ENCODE measurements around the gene NUP188.

NUP188 gene

GRCh38 chr9:128921881-128922763 is 25.4 kb upstream of the NUP188 start:
- H3K27me3 ChIP-seq (ENCODE audit: insufficient read depth, low read length), result no peaks in the 10 kb centered on the region
- H3K4me3 ChIP-seq (ENCODE audit: low read length), result no peak overlapping the region
- H2AFZ ChIP-seq (ENCODE audit: low read depth, low read length), result no peak overlapping the region
- no peaks in the 10 kb centered on the region for H3K4me1 ChIP-seq (ENCODE audit: insufficient read depth, low read length)
- peaks cover 15% of the 10 kb centered on the region for H3K36me3 ChIP-seq (ENCODE audit: insufficient read depth, low read length)
- no peaks in the 10 kb centered on the region for H3K9me3 ChIP-seq (ENCODE audit: low read length)

- Histone ChIP-seq H2AFZ (ENCODE audit: low read depth, low read length) (no peak overlapping the region), H3K9me3 (ENCODE audit: low read length) (no peaks in the 10 kb centered on the region)
These were observed 24.0 kb upstream of the NUP188 start for GRCh38 chr9:128923493-128923883.

GRCh38 chr9:128927731-128928411 is 19.6 kb upstream of the NUP188 start:
- no peaks in the 10 kb centered on the region for H3K27me3 ChIP-seq (ENCODE audit: insufficient read depth, low read length)
- H3K36me3 ChIP-seq (ENCODE audit: insufficient read depth, low read length), result no peaks in the 10 kb centered on the region
- no peaks in the 10 kb centered on the region for H3K9me3 ChIP-seq (ENCODE audit: low read length)
- H3K4me3 ChIP-seq (ENCODE audit: low read length), result no peak overlapping the region
- H3K4me1 ChIP-seq (ENCODE audit: insufficient read depth, low read length), result no peaks in the 10 kb centered on the region
- H2AFZ ChIP-seq (ENCODE audit: low read depth, low read length), result peak overlapping the region; percentile 33

More at GRCh38 chr9:128923493-128923883, 24.0 kb upstream of the NUP188 start:
- Histone ChIP-seq H3K4me1 (ENCODE audit: insufficient read depth, low read length) (no peaks in the 10 kb centered on the region), H3K36me3 (ENCODE audit: insufficient read depth, low read length) (peaks cover 4% of the 10 kb centered on the region), H3K4me3 (ENCODE audit: low read length) (no peak overlapping the region), H3K27me3 (ENCODE audit: insufficient read depth, low read length) (no peaks in the 10 kb centered on the region)

DNA sequence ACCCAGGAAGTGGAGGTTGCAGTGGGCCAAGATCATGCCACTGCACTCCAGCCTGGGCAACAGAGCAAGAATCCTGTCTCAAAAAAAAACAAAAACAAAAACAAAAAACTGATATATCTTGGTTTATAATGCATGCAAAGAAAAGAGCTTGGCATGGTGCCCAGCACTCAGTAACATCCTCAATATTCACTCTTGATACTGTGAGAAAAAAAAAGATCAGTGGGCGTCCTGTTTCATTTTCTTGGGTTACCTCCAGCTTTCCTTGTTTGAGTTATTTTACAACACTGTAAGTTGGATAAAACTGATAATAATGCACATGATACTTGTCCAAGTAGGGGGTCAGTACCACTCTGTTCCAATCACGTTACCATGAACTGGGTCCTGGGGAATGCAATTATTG is 18.9 kb upstream of the NUP188 start:
- no peaks in the 10 kb centered on the region for H3K27me3 ChIP-seq (ENCODE audit: insufficient read depth, low read length)
- H3K36me3 ChIP-seq (ENCODE audit: insufficient read depth, low read length), result no peaks in the 10 kb centered on the region
- H3K9me3 ChIP-seq (ENCODE audit: low read length), result no peaks in the 10 kb centered on the region
- H3K4me3 ChIP-seq (ENCODE audit: low read length), result no peak overlapping the region
- H2AFZ ChIP-seq (ENCODE audit: low read depth, low read length), result peak overlapping the region; percentile 33
- no peaks in the 10 kb centered on the region for H3K4me1 ChIP-seq (ENCODE audit: insufficient read depth, low read length)

DNA sequence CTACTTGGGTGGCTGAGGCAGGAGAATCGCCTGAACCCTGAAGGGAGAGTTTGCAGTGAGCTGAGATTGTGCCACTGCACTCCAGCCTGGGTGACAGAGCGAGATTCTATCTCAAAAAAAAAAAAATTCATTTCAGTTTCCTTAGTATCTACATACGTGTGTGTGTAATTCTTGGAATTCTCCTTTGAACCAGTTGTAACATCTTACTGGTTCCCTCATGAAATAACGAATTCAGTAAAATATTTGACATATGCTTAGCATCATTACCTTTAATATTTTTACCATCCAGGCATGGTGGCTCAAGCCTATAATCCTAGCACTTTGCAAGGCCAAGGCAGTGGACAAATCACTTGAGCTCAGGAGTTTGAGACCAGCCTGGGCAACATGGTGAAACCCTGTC is 17.9 kb upstream of the NUP188 start:
- Histone ChIP-seq H3K36me3 (ENCODE audit: insufficient read depth, low read length) (no peaks in the 10 kb centered on the region), H3K9me3 (ENCODE audit: low read length) (no peaks in the 10 kb centered on the region), H2AFZ (ENCODE audit: low read depth, low read length) (no peak overlapping the region), H3K4me1 (ENCODE audit: insufficient read depth, low read length) (no peaks in the 10 kb centered on the region), H3K4me3 (ENCODE audit: low read length) (no peak overlapping the region), H3K27me3 (ENCODE audit: insufficient read depth, low read length) (no peaks in the 10 kb centered on the region)

GRCh38 chr9:128933731-128934130 is 13.8 kb upstream of the NUP188 start:
- H3K4me3 ChIP-seq (ENCODE audit: low read length), result no peak overlapping the region

GRCh38 chr9:128936171-128936865 is 11.2 kb upstream of the NUP188 start:
- Histone ChIP-seq H3K36me3 (ENCODE audit: insufficient read depth, low read length) (no peaks in the 10 kb centered on the region), H3K27me3 (ENCODE audit: insufficient read depth, low read length) (no peaks in the 10 kb centered on the region), H2AFZ (ENCODE audit: low read depth, low read length) (no peak overlapping the region), H3K9me3 (ENCODE audit: low read length) (no peaks in the 10 kb centered on the region), H3K4me1 (ENCODE audit: insufficient read depth, low read length) (no peaks in the 10 kb centered on the region), H3K4me3 (ENCODE audit: low read length) (no peak overlapping the region)

More at GRCh38 chr9:128933731-128934130, 13.8 kb upstream of the NUP188 start:
- H3K27me3 ChIP-seq (ENCODE audit: insufficient read depth, low read length), result no peaks in the 10 kb centered on the region
- no peak overlapping the region for H2AFZ ChIP-seq (ENCODE audit: low read depth, low read length)
- no peaks in the 10 kb centered on the region for H3K36me3 ChIP-seq (ENCODE audit: insufficient read depth, low read length)
- no peaks in the 10 kb centered on the region for H3K4me1 ChIP-seq (ENCODE audit: insufficient read depth, low read length)
- no peaks in the 10 kb centered on the region for H3K9me3 ChIP-seq (ENCODE audit: low read length)

GRCh38 chr9:128937310-128938165 is 10.0 kb upstream of the NUP188 start:
- no peaks in the 10 kb centered on the region for H3K27me3 ChIP-seq (ENCODE audit: insufficient read depth, low read length)
- no peaks in the 10 kb centered on the region for H3K36me3 ChIP-seq (ENCODE audit: insufficient read depth, low read length)
- H3K4me3 ChIP-seq (ENCODE audit: low read length), result no peak overlapping the region
- H3K4me1 ChIP-seq (ENCODE audit: insufficient read depth, low read length), result no peaks in the 10 kb centered on the region
- no peaks in the 10 kb centered on the region for H3K9me3 ChIP-seq (ENCODE audit: low read length)
- H2AFZ ChIP-seq (ENCODE audit: low read depth, low read length), result no peak overlapping the region

- H3K36me3 ChIP-seq (ENCODE audit: insufficient read depth, low read length), result peaks cover 2% of the 10 kb centered on the region
- H2AFZ ChIP-seq (ENCODE audit: low read depth, low read length), result no peak overlapping the region
- H3K4me1 ChIP-seq (ENCODE audit: insufficient read depth, low read length), result no peaks in the 10 kb centered on the region
- H3K27me3 ChIP-seq (ENCODE audit: insufficient read depth, low read length), result no peaks in the 10 kb centered on the region
- H3K9me3 ChIP-seq (ENCODE audit: low read length), result no peaks in the 10 kb centered on the region
- no peak overlapping the region for H3K4me3 ChIP-seq (ENCODE audit: low read length)
These were observed 7.1 kb upstream of the NUP188 start for GRCh38 chr9:128940271-128940921.

DNA sequence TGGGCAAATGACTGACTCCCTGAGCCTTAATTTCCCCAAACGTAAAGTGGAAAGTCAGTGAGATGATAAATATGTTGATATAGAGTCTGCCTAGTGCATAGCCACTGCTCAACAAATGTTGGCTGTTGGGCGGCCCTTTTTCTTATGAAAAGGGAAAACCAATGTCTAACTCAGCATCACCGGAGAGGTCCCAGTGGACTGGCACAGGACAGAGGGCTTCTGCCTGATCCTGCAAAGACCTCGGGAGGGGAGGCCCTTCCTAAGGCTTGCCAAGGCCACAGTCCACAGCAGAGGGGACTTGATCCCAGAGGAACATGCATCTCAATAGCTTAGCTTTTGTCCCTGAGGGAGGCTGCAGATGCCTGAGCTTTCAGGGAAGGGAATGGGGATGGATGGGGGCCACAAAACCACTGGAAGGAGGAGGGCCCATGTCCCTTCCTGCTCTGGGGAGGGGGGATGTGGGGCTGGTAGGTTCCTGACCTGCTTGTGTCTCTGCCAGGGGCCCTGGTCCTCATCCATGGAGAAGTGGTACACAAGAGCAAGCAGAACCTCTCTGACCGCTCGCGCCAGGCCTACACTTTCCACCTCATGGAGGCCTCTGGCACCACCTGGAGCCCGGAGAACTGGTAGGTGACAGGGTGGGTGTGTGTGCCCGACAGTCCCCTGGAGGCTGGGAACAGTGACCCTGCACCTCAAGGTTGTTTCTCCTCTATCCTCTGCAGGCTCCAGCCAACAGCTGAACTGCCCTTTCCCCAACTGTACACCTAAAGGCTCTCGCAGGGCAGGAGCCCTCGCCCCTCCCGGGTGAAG is 6.3 kb upstream of the NUP188 start:
- Histone ChIP-seq H3K4me3 (ENCODE audit: low read length) (no peak overlapping the region), H3K9me3 (ENCODE audit: low read length) (no peaks in the 10 kb centered on the region), H3K36me3 (ENCODE audit: insufficient read depth, low read length) (peaks cover 7% of the 10 kb centered on the region), H3K27me3 (ENCODE audit: insufficient read depth, low read length) (no peaks in the 10 kb centered on the region), H3K4me1 (ENCODE audit: insufficient read depth, low read length) (no peaks in the 10 kb centered on the region), H2AFZ (ENCODE audit: low read depth, low read length) (no peak overlapping the region)

- no peaks in the 10 kb centered on the region for H3K9me3 ChIP-seq (ENCODE audit: low read length)
- H3K4me1 ChIP-seq (ENCODE audit: insufficient read depth, low read length), result peaks cover 8% of the 10 kb centered on the region
- H3K4me3 ChIP-seq (ENCODE audit: low read length), result no peak overlapping the region
- H2AFZ ChIP-seq (ENCODE audit: low read depth, low read length), result no peak overlapping the region
- H3K27me3 ChIP-seq (ENCODE audit: insufficient read depth, low read length), result no peaks in the 10 kb centered on the region
- H3K36me3 ChIP-seq (ENCODE audit: insufficient read depth, low read length), result peaks cover 8% of the 10 kb centered on the region
These were observed 3.5 kb upstream of the NUP188 start for GRCh38 chr9:128943832-128944620.
